HG02870 (cell line): ENCODE data around the gene CTAG1A.
"Not testable (repeated sequence)": the region's sequence is repeated elsewhere in the genome, so short reads cannot be mapped to it uniquely, and the experiment has no call there.

ENCODE experiments used
- ATAC-seq: cut with Tn5 transposase; IDR thresholded peaks from one replicate; pipeline ENCODE4 v1.9.1; 2021; ENCODE audit warnings: mild to moderate bottlenecking, moderate library complexity; ENCODE audit not compliant: unreplicated experiment

Gene CTAG1A

DNA sequence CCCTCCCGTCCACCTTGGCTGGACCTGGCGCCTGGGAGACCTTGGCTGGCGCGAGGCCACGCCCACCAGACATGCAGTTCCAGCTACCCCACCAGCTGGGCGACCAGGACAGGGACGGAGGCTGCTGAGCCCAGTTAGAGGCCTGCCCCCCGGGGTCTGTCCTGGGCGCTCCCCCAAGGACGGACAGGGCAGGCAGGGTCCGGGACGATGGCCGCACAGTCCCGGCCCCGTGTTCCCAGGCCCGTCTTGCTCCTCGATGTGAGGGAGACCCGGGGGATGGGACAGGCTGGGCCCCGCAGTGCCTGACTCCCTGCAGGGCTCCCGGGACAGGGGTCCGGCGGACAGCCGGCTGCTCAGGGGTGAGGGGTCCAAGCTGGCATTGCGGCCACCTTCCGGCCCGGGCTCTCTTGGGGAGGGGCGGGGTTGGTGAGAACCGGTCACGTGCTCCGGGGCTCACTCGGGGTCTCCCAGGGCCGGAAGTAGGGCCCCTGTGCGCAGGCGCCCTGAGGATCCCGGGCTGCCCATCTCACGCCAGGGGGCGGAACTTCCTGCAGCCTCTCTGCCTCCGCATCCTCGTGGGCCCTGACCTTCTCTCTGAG is at the start of gene CTAG1A:
Gene CTAG1A, plus strand, starts transcription at position 549 of the 599 bp plus-strand sequence. CDS start 74 bp downstream, outside the sequence.
- not testable (repeated sequence) for ATAC-seq

- ATAC-seq: no peak
Observed at GRCh38 chrX:154535892-154536291, 49.0 kb upstream of the CTAG1A start.

GRCh38 chrX:154539077-154539476 is 45.9 kb upstream of the CTAG1A start:
- no peak for ATAC-seq

DNA sequence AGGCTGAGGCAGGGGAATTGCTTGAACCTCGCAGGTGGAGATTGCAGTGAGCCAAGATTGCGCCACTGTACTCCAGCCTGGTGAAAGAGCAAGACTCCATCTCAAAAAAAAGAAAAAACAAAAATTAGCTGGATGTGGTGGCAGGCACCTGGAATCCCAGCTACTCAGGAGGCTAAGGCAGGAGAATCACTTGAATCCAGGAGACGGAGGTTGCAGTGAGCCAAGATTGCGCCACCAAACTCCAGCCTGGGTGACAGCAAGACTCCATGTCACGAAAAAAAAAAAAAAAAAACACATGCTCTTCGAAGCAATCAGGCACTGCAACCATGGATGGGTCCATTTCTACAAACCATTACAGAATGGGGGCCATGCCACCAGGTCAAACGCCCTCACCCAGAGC is 44.6 kb upstream of the CTAG1A start:
- ATAC-seq: not testable (repeated sequence)

DNA sequence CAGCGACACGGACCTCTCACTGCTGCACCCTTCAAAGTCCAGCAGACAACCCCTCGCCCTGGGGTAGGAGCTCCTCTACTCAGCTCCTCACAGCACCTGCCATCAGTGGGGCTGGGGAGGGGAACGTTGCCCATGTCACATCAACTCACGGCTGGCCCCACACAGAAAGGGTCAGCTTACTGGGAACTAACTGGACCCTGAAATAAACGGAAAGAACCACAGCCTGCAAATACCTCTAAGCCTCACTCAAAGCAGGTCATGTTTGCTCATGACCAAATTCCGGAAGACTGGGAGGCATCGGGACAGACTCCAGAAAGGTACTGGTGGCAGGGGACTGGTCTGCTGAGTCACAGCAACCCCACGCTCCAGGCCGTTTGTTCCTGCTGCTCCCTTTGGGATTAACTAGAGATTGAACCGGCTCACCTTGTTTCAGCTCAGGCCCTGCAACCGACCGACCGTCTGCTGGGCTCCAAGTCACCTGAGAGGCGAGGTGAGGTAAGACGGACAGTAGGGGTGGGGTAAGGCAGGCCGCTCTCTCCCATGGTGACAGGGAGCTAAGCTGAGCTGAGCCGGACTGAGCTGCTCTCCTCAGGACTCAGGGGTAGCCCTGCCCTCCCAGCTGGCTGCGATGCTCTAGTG is 43.9 kb upstream of the CTAG1A start:
- ATAC-seq: no peak

DNA sequence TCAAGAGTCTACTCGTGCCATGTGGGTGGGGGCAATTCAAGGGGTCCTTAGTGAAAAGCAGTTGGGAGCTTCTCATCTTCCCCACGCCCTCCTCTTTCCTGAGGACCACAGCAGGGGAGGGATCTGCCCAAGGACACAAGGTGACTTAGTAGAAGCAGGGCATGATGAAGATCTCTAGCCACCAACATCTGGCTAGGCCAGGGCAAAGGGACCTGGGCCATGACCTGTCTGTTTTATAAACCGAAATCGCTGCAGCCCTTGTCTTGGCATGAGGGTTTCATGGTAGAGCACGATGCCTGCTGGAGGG is 43.4 kb upstream of the CTAG1A start:
- ATAC-seq: no peak

GRCh38 chrX:154541896-154542722 is 42.8 kb upstream of the CTAG1A start:
- ATAC-seq: no peak

DNA sequence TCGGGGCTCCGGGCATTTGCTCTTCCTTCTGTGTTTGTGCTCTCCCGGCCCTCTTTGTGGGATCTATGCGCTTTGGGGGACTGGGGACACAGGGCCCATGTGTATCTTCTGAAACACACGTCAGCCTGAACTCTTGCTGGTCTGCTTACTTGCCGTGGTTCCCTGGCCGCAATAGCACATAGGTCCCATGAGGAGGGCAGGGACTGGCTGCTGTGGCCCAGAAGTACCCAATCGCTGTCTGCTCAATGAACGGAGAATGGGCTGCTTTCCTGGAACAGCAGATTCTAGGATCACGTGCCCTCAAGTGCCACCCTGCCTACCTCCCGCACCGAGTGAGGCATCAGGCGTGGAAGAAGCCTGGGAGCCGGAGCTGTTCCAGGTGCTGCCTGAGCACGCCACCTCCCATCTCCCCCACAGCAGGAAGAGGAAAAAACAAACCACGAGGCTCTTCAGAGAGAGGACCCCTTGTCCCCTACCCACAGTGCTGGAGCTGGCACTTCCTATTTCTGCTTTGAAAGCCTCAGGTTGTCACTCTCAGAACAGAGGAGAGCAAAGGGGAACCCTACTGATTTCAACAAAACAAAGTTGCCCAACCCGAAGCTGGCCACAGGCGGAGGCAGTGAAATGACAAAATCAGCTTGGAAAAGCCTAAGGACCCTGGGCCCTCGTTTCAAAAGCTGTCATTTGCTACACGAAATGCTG is 42.1 kb upstream of the CTAG1A start:
- ATAC-seq: no peak

GRCh38 chrX:154545673-154546274 is 39.2 kb upstream of the CTAG1A start:
- ATAC-seq: no peak

DNA sequence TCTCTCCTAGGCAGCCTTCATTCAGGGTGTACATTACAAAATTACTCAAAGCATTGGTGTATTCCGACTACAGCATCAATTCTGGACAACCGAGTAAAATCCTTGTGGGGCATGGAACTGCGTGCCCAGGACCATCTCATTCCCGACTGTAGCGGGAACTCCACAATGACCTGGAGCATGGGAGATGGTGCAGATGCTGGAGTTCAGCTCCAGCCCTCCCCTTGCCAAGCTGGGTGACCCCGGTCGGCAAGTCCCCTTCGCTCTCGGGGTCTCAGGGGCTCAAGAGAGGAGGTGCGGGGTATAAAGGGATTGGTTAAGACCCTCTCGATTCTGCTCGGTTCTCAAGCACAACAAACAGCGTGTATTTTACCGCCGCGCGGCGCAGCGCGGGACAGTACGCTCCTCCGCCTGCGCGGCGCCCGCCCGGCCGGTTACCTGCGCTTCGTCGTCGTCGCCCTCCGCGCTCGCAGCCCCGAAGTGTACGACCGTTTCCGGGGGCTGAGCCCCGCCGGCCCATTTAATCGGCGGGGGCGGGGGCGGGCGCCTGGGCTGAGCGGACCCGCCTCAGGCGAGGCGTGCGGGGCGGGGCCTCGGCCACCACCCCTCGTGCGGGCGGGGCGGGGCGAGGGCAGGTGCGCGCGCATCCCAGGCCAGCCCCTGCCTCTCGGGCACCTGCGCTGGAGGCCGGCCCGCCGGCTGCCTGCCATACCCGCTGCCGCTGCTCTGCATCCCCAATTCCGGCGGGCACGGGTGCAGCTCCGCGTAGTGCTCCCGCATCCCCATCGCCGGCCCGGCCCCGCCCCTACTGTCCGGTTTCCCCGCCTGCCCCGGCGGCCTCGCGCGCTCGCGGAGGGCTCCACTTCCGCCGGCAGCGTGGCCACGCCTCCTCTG is 38.3 kb upstream of the CTAG1A start, which contains the start of gene G6PD:
Gene G6PD, minus strand, starts transcription at position 493 of the 891 bp plus-strand sequence. CDS start 691 bp downstream, outside the sequence.
- peak; percentile 29 for ATAC-seq

DNA sequence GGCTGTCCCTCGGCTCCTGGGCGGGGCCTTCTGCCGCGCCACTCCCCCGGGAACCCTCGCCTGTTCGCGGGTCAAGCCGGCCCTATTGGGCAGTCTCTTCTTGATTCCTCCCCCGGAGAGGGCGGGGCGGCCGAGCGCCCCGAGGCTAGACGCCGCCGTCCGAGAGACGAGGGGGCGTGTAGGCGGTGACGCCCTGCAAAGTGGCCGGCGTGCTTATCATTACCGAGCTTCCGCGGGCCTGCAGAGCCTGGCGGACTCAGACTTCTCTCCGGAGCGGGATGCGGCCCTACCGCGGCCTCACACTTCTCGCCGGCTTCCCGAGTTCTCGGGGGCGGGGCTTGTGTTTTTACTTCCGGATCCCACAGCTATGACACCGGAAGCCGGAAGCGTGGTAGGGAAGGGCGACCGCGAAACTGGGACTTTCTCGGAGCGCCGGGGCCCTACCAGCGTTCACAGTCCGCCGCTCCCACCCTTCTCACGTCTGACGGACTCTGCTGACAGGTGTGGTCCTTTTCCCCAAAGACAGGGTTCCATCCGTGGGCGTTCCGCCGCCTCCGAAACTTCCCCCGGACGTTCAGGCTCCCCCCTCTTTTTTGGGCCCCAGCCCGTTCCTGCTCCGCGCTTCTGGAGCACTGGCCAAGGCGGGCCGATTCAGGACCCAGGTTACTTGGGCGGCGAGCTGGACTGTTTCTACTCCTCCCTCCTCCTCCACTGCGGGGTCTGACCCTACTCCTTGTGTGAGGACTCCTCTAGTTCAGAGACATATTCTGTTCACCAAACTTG is 37.5 kb upstream of the CTAG1A start, which contains the start of gene IKBKG:
Gene IKBKG, plus strand, starts transcription at position 376 of the 783 bp plus-strand sequence. CDS start 4,383 bp downstream, outside the sequence.
- peak; percentile 72 for ATAC-seq

- no peak for ATAC-seq
Observed at GRCh38 chrX:154548028-154548316, 37.0 kb upstream of the CTAG1A start.

DNA sequence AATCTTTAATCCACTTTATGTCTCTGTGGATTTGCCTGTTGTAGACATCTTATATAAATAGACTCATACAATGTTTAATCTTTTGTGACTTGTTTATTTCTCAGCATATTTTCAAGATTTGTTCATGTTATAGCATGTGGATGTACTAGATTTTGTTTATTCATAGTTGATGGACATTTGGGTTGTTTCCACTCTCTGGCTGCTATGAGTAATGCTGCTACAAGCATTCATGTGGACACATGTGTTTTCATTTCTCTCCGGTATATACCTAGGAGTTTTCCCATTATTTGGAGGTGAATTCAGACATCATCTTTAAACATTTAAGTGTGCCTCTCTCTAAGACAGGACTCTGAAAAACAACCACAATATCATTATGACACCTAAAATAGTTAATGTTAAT is 35.2 kb upstream of the CTAG1A start:
- ATAC-seq: no peak

DNA sequence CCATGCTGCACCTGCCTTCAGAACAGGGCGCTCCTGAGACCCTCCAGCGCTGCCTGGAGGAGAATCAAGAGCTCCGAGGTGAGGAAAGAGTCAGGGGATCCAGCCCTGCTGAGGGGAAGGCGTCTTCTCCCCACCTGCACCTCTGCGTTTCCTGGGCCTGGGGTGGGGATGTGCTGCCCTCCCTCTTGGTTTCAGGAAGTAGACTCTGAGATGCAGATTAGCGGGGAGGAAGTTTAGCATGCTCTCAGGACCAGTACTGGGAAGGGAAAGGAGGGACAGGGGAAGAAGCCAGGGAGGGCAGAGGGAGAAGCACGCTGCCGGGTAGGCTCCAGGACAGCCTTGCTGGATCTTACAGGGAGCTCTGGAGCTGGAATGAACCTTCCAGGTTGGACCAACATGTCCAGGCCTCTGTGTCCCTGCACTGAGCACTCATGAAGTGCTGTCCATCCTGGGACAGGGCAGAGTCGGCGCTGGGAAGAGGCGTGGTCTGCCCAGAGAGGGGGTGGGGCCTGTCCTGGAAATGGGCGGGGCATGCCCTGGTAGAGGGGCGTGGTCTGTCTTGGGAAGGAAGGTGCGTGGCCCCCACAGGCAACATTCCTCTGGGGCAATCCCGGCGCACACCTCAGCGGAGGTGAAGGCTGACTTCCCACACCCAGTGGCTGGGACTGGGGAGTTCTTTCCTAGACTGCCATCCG is 32.7 kb upstream of the CTAG1A start:
- ATAC-seq: not testable (repeated sequence)

DNA sequence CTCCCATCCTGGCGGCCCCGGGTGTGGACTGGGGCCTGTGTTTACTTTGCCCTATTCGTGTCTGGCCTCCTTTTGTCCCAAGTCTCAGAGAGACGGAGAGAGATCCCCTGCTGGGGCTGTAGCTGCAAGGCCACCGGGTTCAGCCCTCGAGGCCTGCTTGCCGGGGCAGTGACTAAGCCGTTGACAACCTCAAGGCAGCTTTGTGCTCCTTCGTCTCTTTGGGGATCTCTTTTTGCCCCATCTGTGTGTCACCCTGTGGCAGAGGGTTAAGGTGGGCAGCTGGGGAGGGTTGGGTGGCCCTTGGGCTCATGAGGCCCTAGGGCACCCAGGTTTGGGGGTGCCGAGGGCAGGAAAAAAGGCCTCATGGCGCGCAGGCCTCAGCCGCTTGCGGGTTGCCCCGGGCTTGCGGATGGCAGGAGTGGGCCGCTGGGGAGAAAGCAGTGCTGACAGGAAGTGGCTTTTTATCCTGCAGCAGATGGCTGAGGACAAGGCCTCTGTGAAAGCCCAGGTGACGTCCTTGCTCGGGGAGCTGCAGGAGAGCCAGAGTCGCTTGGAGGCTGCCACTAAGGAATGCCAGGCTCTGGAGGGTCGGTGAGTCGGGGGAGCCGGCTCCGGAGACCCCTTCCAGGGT is 26.8 kb upstream of the CTAG1A start:
- not testable (repeated sequence) for ATAC-seq

GRCh38 chrX:154558896-154559295 is 26.0 kb upstream of the CTAG1A start:
- ATAC-seq: not testable (repeated sequence)

GRCh38 chrX:154560326-154560725 is 24.6 kb upstream of the CTAG1A start:
- ATAC-seq: not testable (repeated sequence)

- ATAC-seq: not testable (repeated sequence)
Observed at GRCh38 chrX:154562295-154562694, 22.6 kb upstream of the CTAG1A start.
